ENCODE results near the gene CHTF8. TPM values are rescaled to one million over a fixed set of nuclear protein-coding genes. Genes with fewer than 3 reads are reported as not detected.

Gene CHTF8
- polyA plus RNA-seq, 1 of the 3 experiments (the other 2 are of a cell fraction), result 83.0 TPM

DNA sequence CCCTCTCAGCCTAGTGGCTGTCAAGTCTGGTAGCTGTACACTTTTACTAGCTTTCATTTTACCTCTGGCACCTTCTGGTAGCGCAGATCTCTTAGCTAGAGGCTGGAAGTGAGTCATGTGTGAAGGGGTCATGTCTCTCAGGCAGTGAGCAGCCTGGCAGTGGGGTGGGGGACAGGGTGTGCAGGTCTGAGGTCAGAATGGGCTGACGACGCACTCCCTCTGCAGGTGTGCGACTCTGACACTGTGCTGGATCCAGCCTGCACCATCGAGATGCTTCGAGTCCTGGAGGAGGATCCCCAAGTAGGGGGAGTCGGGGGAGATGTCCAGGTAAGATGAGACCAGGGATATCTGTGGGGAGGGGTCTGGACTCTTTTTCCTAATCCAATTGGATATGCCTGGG is 19.2 kb downstream of the CHTF8 start:
- Histone ChIP-seq H3K79me2 (ENCODE audit: insufficient read depth) (no peaks in the 10 kb centered on the region), H3K4me1 (ENCODE audit: control insufficient read depth in 1 of 2, insufficient read depth in 2 of 2, low read depth in 1 of 2, low read length in 1 of 2) (no peaks in the 10 kb centered on the region; a peak in 1 of 4 replicates), H3K36me3 (replicated peaks in 1 of 2; ENCODE audit: control insufficient read depth in 1 of 2, insufficient read depth in 2 of 2, low read length in 1 of 2) (peaks cover 9 to 64% of the 10 kb centered on the region in 2 experiments), H4K20me1 (ENCODE audit: insufficient read depth) (0 out of 2 replicates have a peak, but pooled peaks cover 8% of the 10 kb centered on the region), H3K4me2 (no peak overlapping the region), H3K9me2 (no peaks in the 10 kb centered on the region), H3K27ac (ENCODE audit: low read depth in 2 of 2, low read length in 1 of 2) (no peak overlapping the region), H3F3A (replicated peaks; ENCODE audit: insufficient read depth) (peaks cover 3% of the 10 kb centered on the region), H3K27me3 (ENCODE audit: insufficient read depth) (no peaks in the 10 kb centered on the region), H2AFZ (ENCODE audit: low read depth) (no peak overlapping the region), H3K9ac (no peak overlapping the region), H3K4me3 (ENCODE audit: low read depth in 2 of 2, low read length in 1 of 2) (no peak overlapping the region), H3K9me3 (no peaks in the 10 kb centered on the region)
- TF ChIP-seq CHD2 (IDR thresholded peaks at IDR 0.05; ENCODE audit: low read length, partially characterized antibody), result no peak
- TF ChIP-seq RFX5 (IDR thresholded peaks at IDR 0.05; ENCODE audit: low read length), result no peak
- TF ChIP-seq TAF1 (IDR thresholded peaks at IDR 0.05; ENCODE audit: borderline replicate concordance, low read depth, low read length), result no peak
- TF ChIP-seq, protein P1, sequence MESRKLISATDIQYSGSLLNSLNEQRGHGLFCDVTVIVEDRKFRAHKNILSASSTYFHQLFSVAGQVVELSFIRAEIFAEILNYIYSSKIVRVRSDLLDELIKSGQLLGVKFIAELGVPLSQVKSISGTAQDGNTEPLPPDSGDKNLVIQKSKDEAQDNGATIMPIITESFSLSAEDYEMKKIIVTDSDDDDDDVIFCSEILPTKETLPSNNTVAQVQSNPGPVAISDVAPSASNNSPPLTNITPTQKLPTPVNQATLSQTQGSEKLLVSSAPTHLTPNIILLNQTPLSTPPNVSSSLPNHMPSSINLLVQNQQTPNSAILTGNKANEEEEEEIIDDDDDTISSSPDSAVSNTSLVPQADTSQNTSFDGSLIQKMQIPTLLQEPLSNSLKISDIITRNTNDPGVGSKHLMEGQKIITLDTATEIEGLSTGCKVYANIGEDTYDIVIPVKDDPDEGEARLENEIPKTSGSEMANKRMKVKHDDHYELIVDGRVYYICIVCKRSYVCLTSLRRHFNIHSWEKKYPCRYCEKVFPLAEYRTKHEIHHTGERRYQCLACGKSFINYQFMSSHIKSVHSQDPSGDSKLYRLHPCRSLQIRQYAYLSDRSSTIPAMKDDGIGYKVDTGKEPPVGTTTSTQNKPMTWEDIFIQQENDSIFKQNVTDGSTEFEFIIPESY (IDR thresholded peaks at IDR 0.05; ENCODE audit: borderline replicate concordance, low read depth), result no peak
- WGBS (ENCODE audit: low lambda C conversion rate), result 93% methylated on average over 7 of the region's 7 CpGs
- POLR2A ChIA-PET, result no interaction called here
- CTCF ChIA-PET, result interaction anchor here (0.6 to 7.3 kb wide), 15 partner anchors 8 to 583 kb away, joined by 3 to 62 read pairs (median 4); partner anchors contain the start of genes HAS3 and TANGO6
- no peak for DNase-seq

DNA sequence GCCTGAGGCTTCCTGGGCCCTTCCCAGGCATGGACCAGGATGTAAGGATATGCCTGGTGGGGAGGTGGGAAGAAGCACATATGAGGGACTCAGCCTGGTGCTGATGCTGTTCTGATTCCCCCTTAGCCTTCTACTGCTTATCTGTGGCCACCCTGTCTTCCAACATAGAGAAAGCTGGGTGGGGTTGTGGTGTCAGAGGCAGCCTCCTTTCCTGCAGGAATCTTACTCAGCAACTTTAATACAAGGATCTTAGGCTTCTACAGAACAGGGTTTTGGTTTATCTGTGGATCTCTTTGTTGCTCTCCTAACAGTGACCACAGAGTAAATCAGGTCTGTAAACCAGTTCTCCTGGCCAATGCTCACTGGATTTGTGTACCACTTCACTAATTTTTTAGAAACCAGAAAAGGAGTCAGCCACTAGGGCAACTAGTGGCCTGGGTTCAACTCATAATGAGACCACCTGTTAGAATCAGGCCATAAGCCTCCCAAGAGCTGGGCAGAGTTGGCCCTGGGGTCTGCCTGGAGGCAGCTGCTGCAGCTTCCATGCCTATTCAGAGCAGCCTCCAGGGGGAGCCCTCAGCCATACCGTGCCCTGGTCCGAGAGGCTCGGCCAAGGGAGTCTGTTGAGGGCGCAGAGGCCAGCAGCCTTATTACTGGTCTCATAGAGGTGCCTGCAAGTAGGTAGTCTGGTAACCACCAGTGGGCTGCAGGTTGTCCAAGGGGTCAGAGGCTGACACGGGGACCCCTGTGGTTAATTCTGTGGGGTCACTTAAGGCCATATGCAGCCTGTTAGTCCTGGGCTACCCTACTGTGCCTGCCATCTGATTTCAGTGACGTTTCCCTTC is 19.9 kb downstream of the CHTF8 start:
- H3K9me2 ChIP-seq, result no peaks in the 10 kb centered on the region
- POLR2A ChIA-PET, result no interaction called here
- H4K20me1 ChIP-seq (ENCODE audit: insufficient read depth), result 0 out of 2 replicates have a peak, but pooled peaks cover 8% of the 10 kb centered on the region

More for the DNA sequence above, 19.9 kb downstream of the CHTF8 start:
- Histone ChIP-seq H3K9me3 (no peaks in the 10 kb centered on the region), H3K9ac (no peak overlapping the region), H3K4me3 (ENCODE audit: low read depth in 2 of 2, low read length in 1 of 2) (no peak overlapping the region; a peak in 1 of 4 replicates), H3K4me1 (ENCODE audit: control insufficient read depth in 1 of 2, insufficient read depth in 2 of 2, low read depth in 1 of 2, low read length in 1 of 2) (no peaks in the 10 kb centered on the region; a peak in 1 of 4 replicates), H3F3A (replicated peaks; ENCODE audit: insufficient read depth) (peaks cover 3% of the 10 kb centered on the region), H3K27ac (ENCODE audit: low read depth in 2 of 2, low read length in 1 of 2) (no peak overlapping the region), H3K4me2 (no peak overlapping the region), H2AFZ (ENCODE audit: low read depth) (no peak overlapping the region), H3K36me3 (replicated peaks in 1 of 2; ENCODE audit: control insufficient read depth in 1 of 2, insufficient read depth in 2 of 2, low read length in 1 of 2) (peaks cover 9 to 57% of the 10 kb centered on the region in 2 experiments), H3K27me3 (ENCODE audit: insufficient read depth) (no peaks in the 10 kb centered on the region), H3K79me2 (ENCODE audit: insufficient read depth) (no peaks in the 10 kb centered on the region)
- 53% methylated on average over 2 of the region's 6 CpGs for WGBS (ENCODE audit: low lambda C conversion rate)
- CTCF ChIA-PET, result interaction anchor here (0.6 to 7.3 kb wide), 19 partner anchors 7 to 584 kb away, joined by 3 to 62 read pairs (median 3); partner anchors contain the start of genes HAS3 and TANGO6
- TF ChIP-seq YY1 (IDR thresholded peaks at IDR 0.05; ENCODE audit: low read depth) (no peak), SMC3 (IDR thresholded peaks at IDR 0.05; ENCODE audit: low read depth, low read length) (peak; percentile 46; the same call in 1 of the 2 replicates), GATA2 (CRISPR knock-in tag; IDR thresholded peaks at IDR 0.05) (no peak), RAD21 (IDR thresholded peaks at IDR 0.05; ENCODE audit: low read length) (peak; percentile 52), NFIC (IDR thresholded peaks at IDR 0.05; ENCODE audit: borderline replicate concordance) (no peak)
- TF ChIP-seq, protein P2, sequence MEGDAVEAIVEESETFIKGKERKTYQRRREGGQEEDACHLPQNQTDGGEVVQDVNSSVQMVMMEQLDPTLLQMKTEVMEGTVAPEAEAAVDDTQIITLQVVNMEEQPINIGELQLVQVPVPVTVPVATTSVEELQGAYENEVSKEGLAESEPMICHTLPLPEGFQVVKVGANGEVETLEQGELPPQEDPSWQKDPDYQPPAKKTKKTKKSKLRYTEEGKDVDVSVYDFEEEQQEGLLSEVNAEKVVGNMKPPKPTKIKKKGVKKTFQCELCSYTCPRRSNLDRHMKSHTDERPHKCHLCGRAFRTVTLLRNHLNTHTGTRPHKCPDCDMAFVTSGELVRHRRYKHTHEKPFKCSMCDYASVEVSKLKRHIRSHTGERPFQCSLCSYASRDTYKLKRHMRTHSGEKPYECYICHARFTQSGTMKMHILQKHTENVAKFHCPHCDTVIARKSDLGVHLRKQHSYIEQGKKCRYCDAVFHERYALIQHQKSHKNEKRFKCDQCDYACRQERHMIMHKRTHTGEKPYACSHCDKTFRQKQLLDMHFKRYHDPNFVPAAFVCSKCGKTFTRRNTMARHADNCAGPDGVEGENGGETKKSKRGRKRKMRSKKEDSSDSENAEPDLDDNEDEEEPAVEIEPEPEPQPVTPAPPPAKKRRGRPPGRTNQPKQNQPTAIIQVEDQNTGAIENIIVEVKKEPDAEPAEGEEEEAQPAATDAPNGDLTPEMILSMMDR (IDR thresholded peaks at IDR 0.05), result peak; percentile 74
- TF ChIP-seq, protein P3, sequence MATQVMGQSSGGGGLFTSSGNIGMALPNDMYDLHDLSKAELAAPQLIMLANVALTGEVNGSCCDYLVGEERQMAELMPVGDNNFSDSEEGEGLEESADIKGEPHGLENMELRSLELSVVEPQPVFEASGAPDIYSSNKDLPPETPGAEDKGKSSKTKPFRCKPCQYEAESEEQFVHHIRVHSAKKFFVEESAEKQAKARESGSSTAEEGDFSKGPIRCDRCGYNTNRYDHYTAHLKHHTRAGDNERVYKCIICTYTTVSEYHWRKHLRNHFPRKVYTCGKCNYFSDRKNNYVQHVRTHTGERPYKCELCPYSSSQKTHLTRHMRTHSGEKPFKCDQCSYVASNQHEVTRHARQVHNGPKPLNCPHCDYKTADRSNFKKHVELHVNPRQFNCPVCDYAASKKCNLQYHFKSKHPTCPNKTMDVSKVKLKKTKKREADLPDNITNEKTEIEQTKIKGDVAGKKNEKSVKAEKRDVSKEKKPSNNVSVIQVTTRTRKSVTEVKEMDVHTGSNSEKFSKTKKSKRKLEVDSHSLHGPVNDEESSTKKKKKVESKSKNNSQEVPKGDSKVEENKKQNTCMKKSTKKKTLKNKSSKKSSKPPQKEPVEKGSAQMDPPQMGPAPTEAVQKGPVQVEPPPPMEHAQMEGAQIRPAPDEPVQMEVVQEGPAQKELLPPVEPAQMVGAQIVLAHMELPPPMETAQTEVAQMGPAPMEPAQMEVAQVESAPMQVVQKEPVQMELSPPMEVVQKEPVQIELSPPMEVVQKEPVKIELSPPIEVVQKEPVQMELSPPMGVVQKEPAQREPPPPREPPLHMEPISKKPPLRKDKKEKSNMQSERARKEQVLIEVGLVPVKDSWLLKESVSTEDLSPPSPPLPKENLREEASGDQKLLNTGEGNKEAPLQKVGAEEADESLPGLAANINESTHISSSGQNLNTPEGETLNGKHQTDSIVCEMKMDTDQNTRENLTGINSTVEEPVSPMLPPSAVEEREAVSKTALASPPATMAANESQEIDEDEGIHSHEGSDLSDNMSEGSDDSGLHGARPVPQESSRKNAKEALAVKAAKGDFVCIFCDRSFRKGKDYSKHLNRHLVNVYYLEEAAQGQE (IDR thresholded peaks at IDR 0.05; ENCODE audit: low read depth, low read length), result no peak
- TF ChIP-seq, protein P4, sequence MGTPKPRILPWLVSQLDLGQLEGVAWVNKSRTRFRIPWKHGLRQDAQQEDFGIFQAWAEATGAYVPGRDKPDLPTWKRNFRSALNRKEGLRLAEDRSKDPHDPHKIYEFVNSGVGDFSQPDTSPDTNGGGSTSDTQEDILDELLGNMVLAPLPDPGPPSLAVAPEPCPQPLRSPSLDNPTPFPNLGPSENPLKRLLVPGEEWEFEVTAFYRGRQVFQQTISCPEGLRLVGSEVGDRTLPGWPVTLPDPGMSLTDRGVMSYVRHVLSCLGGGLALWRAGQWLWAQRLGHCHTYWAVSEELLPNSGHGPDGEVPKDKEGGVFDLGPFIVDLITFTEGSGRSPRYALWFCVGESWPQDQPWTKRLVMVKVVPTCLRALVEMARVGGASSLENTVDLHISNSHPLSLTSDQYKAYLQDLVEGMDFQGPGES (IDR thresholded peaks at IDR 0.05; ENCODE audit: low read depth, low read length), result no peak
- peak; percentile 82 for DNase-seq

Measured in SK-N-SH (cell line).